ENCODE measurements around the gene ACOT7. TPM values are rescaled to one million over a fixed set of nuclear protein-coding genes. Genes with fewer than 3 reads are reported as not detected.

Gene ACOT7
- total RNA-seq (4.0 and 4.2 TPM in 2 replicates), polyA plus RNA-seq (4.5 and 4.6 TPM in 2 replicates), polyA minus RNA-seq (2.6 and 5.3 TPM in 2 replicates)
- total RNA-seq (2013), result 2.4 TPM

GRCh38 chr1:6393400-6394187 is at the start of gene ACOT7:
Gene ACOT7 (minus strand): TSS chr1:6393767. CDS start chr1:6393399, 368 bp downstream.
- no peaks in the 10 kb centered on the region for H3K36me3 ChIP-seq (replicated peaks in 1 of 2; ENCODE audit: control extremely low read depth in 1 of 2, control insufficient read depth in 1 of 2, extremely low read depth in 1 of 2, insufficient read depth in 2 of 2, low read length in 1 of 2)
- intact Hi-C loops (cut with micrococcal nuclease), result loop anchor here (1.0 to 5.0 kb wide), 4 partner anchors 11 to 307 kb away; partner anchors contain the start of genes DNAJC11 and RPL22
- CTCF ChIA-PET, result interaction anchor here (0.6 to 3.4 kb wide), 9 partner anchors 10 to 253 kb away, joined by 3 to 12 read pairs (median 4); no protein-coding TSS in a partner anchor
- H3K4me1 Mint-ChIP-seq, result peaks cover 16% of the 10 kb centered on the region
- peak within 1 kb of the TSS; percentile 92 for H3K4me3 Mint-ChIP-seq
- peaks cover 0 to 15% (median 0%) of the 10 kb centered on the region in 4 experiments for H3K27me3 ChIP-seq (replicated peaks in 1 of 4; ENCODE audit: control extremely low read depth in 1 of 4, control insufficient read depth in 3 of 4, insufficient read depth in 4 of 4, low read length in 3 of 4)
- no peaks in the 10 kb centered on the region for H3K9me3 Mint-ChIP-seq (ENCODE audit: insufficient read depth)
- peak within 1 kb of the TSS; percentile 86 for H2AFZ ChIP-seq (ENCODE audit: insufficient read depth, low read depth, low read length, poor library complexity, severe bottlenecking)
- WGBS (ENCODE audit: insufficient coverage), result under 1% methylated on average over 78 of the region's 87 CpGs
- peaks cover 15 to 20% of the 10 kb centered on the region in 2 donors for H3K4me1 ChIP-seq (ENCODE audit: control insufficient read depth in 2 of 2, insufficient read depth in 2 of 2, low read length in 2 of 2)
- peak within 1 kb of the TSS; percentile 85 for H3K4me2 ChIP-seq (replicated peaks; ENCODE audit: low read depth, low read length, poor library complexity, severe bottlenecking)
- no peaks in the 10 kb centered on the region for H3K9me3 ChIP-seq (ENCODE audit: control extremely low read depth in 1 of 3, control insufficient read depth in 2 of 3, insufficient read depth in 1 of 3, low read length in 2 of 3)
- H3K27ac ChIP-seq (ENCODE audit: low read length in 2 of 2), result peak within 1 kb of the TSS; percentile 84
- H3K79me2 ChIP-seq (ENCODE audit: control insufficient read depth, insufficient read depth, low read length), result no peaks in the 10 kb centered on the region
- DNase-seq (peak; percentile 94), ATAC-seq (ENCODE audit: low read depth) (peak; percentile 90)
- TF ChIP-seq CTCF (IDR thresholded peaks at IDR 0.05) (no peak), EZH2 (IDR thresholded peaks at IDR 0.05; ENCODE audit: borderline replicate concordance, insufficient read depth, low read depth, low read length, poor library complexity, severe bottlenecking) (no peak)
- H4K20me1 ChIP-seq (ENCODE audit: control insufficient read depth, insufficient read depth, low read length, poor library complexity, severe bottlenecking), result no peaks in the 10 kb centered on the region
- POLR2A ChIA-PET, result interaction anchor here (0.5 kb wide), 1 partner anchor 762 kb away, joined by 10 read pairs; no protein-coding TSS in a partner anchor
- H3K27me3 Mint-ChIP-seq, result no peaks in the 10 kb centered on the region
- peak within 1 kb of the TSS; percentile 51 to 80 (median 64) for H3K4me3 ChIP-seq (ENCODE audit: control extremely low read depth in 1 of 5, extremely low read depth in 1 of 5, insufficient read depth in 1 of 5, low read depth in 2 of 5, low read length in 4 of 5)
- peak within 1 kb of the TSS; percentile 97 for H3K27ac Mint-ChIP-seq
- peak within 1 kb of the TSS; percentile 71 for H3K9ac ChIP-seq (ENCODE audit: low read length)

- DNase-seq (no peak), ATAC-seq (ENCODE audit: low read depth) (no peak)
- POLR2A ChIA-PET, result no interaction called here
- H3K4me1 ChIP-seq (ENCODE audit: control insufficient read depth in 2 of 2, insufficient read depth in 2 of 2, low read length in 2 of 2), result peaks cover 4 to 8% of the 10 kb centered on the region in 2 donors
- H3K4me1 Mint-ChIP-seq, result peaks cover 15% of the 10 kb centered on the region
- peaks cover 0 to 52% (median 19%) of the 10 kb centered on the region in 4 experiments for H3K27me3 ChIP-seq (replicated peaks in 1 of 4; ENCODE audit: control extremely low read depth in 1 of 4, control insufficient read depth in 3 of 4, insufficient read depth in 4 of 4, low read length in 3 of 4)
- TF ChIP-seq CTCF (IDR thresholded peaks at IDR 0.05) (no peak), EZH2 (IDR thresholded peaks at IDR 0.05; ENCODE audit: borderline replicate concordance, insufficient read depth, low read depth, low read length, poor library complexity, severe bottlenecking) (no peak)
- H3K9me3 Mint-ChIP-seq (ENCODE audit: insufficient read depth), result no peaks in the 10 kb centered on the region
- no peak overlapping the region for H3K27ac ChIP-seq (ENCODE audit: low read length in 2 of 2)
- no peak overlapping the region for H2AFZ ChIP-seq (ENCODE audit: insufficient read depth, low read depth, low read length, poor library complexity, severe bottlenecking)
- H3K9ac ChIP-seq (ENCODE audit: low read length), result no peak overlapping the region
- no peak overlapping the region for H3K27ac Mint-ChIP-seq
- 87% methylated on average over 7 of the region's 7 CpGs for WGBS (ENCODE audit: insufficient coverage)
- H3K4me3 ChIP-seq (ENCODE audit: control extremely low read depth in 1 of 5, extremely low read depth in 1 of 5, insufficient read depth in 1 of 5, low read depth in 2 of 5, low read length in 4 of 5), result no peak overlapping the region
- H3K4me2 ChIP-seq (replicated peaks; ENCODE audit: low read depth, low read length, poor library complexity, severe bottlenecking), result no peak overlapping the region
- peaks cover 0 to 5% (median 0%) of the 10 kb centered on the region in 3 donors for H3K9me3 ChIP-seq (ENCODE audit: control extremely low read depth in 1 of 3, control insufficient read depth in 2 of 3, insufficient read depth in 1 of 3, low read length in 2 of 3)
- H3K79me2 ChIP-seq (ENCODE audit: control insufficient read depth, insufficient read depth, low read length), result no peaks in the 10 kb centered on the region
- H4K20me1 ChIP-seq (ENCODE audit: control insufficient read depth, insufficient read depth, low read length, poor library complexity, severe bottlenecking), result no peaks in the 10 kb centered on the region
- H3K36me3 ChIP-seq (replicated peaks in 1 of 2; ENCODE audit: control extremely low read depth in 1 of 2, control insufficient read depth in 1 of 2, extremely low read depth in 1 of 2, insufficient read depth in 2 of 2, low read length in 1 of 2), result no peaks in the 10 kb centered on the region
- H3K27me3 Mint-ChIP-seq, result peaks cover 42% of the 10 kb centered on the region
- intact Hi-C loops (cut with micrococcal nuclease), result no loop called here
- CTCF ChIA-PET, result interaction anchor here (1.5 to 5.6 kb wide), 4 partner anchors 10 to 195 kb away, joined by 4 to 53 read pairs (median 8); partner anchors contain the start of gene HES2
- peak overlapping the region; percentile 41 for H3K4me3 Mint-ChIP-seq
Measured at GRCh38 chr1:6441586-6441985, 48.0 kb upstream of the ACOT7 start.
